IMR-90 (cell line): ENCODE results near the gene TRAP1.

ENCODE experiments used
- CEBPB ChIP-seq: IDR thresholded peaks from 2 replicates; pipeline ENCODE4 v1.6.1; 2012; ENCODE audit warnings: low read depth, low read length, improper control_type of control experiment
- CTCF ChIP-seq: conservative IDR thresholded peaks from 2 replicates; pipeline ENCODE4 v1.5.1; 2012; ENCODE audit warnings: mild to moderate bottlenecking, low read depth, low read length, improper control_type of control experiment
- ELK1 ChIP-seq: fragments of 150-350 bp; IDR thresholded peaks from 2 replicates; pipeline ENCODE4 v1.6.1; 2016; ENCODE audit warnings: low read depth, mild to moderate bottlenecking, low read length, moderate library complexity, borderline replicate concordance
- MAZ ChIP-seq: IDR thresholded peaks from 2 replicates; pipeline ENCODE4 v1.6.1; 2012; ENCODE audit warnings: low read depth, mild to moderate bottlenecking, low read length, improper control_type of control experiment, moderate library complexity, borderline replicate concordance
- MXI1 ChIP-seq: IDR thresholded peaks from 2 replicates; pipeline ENCODE4 v1.6.1; 2012; ENCODE audit warnings: low read depth, mild to moderate bottlenecking, low read length, moderate library complexity, borderline replicate concordance
- POLR2A ChIP-seq: IDR thresholded peaks from 2 replicates; pipeline ENCODE4 v1.6.1; 2012; ENCODE audit warnings: mild to moderate bottlenecking, low read depth, low read length
- RAD21 ChIP-seq: IDR thresholded peaks from 2 replicates; pipeline ENCODE4 v1.6.1; 2012; ENCODE audit warnings: low read length, improper control_type of control experiment
- RFX5 ChIP-seq: IDR thresholded peaks from 2 replicates; pipeline ENCODE4 v1.8.0; 2012; ENCODE audit warnings: low read depth, mild to moderate bottlenecking, low read length, moderate library complexity

GRCh38 chr16:3720418-3720817 lies 3.1 kb upstream of the TRAP1 start:
- TF ChIP-seq CTCF (no peak), POLR2A (no peak), CEBPB (no peak), MXI1 (no peak), RAD21 (no peak), ELK1 (no peak), RFX5 (no peak), MAZ (no peak)
